Measurements from ENCODE around the gene INPP5A.

The INPP5A gene

GRCh38 chr10:132650611-132651250 is 113.1 kb downstream of the INPP5A start:
- no peak for DNase-seq

GRCh38 chr10:132651511-132652029 is 114.0 kb downstream of the INPP5A start:
- DNase-seq = no peak

- no peak for DNase-seq
These were observed 114.9 kb downstream of the INPP5A start for GRCh38 chr10:132652446-132652845.

GRCh38 chr10:132652936-132653590 is 115.5 kb downstream of the INPP5A start:
- no peak for DNase-seq

GRCh38 chr10:132653721-132654120 is 116.1 kb downstream of the INPP5A start:
- DNase-seq = no peak

GRCh38 chr10:132654121-132654571 is 116.6 kb downstream of the INPP5A start:
- no peak for DNase-seq

GRCh38 chr10:132654708-132655661 is 117.4 kb downstream of the INPP5A start:
- DNase-seq = peak; percentile 40

- no peak for DNase-seq
These were observed 118.1 kb downstream of the INPP5A start for GRCh38 chr10:132655735-132656134.

- DNase-seq = no peak
These were observed 118.9 kb downstream of the INPP5A start for GRCh38 chr10:132656283-132657126.

GRCh38 chr10:132657127-132657706 is 119.6 kb downstream of the INPP5A start:
- no peak for DNase-seq

- DNase-seq = no peak
These were observed 120.2 kb downstream of the INPP5A start for GRCh38 chr10:132657748-132658147.

- DNase-seq = no peak
These were observed 121.1 kb downstream of the INPP5A start for GRCh38 chr10:132658546-132659205.

GRCh38 chr10:132659206-132660091 is 121.9 kb downstream of the INPP5A start:
- no peak for DNase-seq

- DNase-seq = no peak
These were observed 122.8 kb downstream of the INPP5A start for GRCh38 chr10:132660385-132660784.

GRCh38 chr10:132662186-132662920 is 124.8 kb downstream of the INPP5A start:
- no peak for DNase-seq

GRCh38 chr10:132663666-132664365 is 126.2 kb downstream of the INPP5A start:
- DNase-seq = no peak

- DNase-seq = no peak
These were observed 126.8 kb downstream of the INPP5A start for GRCh38 chr10:132664407-132664806.

GRCh38 chr10:132664883-132665282 is 127.3 kb downstream of the INPP5A start:
- DNase-seq = no peak

All from NCI-H2227 treated with DMSO at 0.1 percent for 48 hours (cell line).